Germinal center (tissue), 1 donor: Measurements from ENCODE around the gene TJP2.
"Not testable (repeated sequence)": the region's sequence is repeated elsewhere in the genome, so short reads cannot be mapped to it uniquely, and the experiment has no call there.

Experiments used
- DNase-seq: peaks from one replicate; pipeline ENCODE4 v3.0.0; 2012; ENCODE audit warnings: mixed read lengths, low spot score

TJP2 gene

GRCh38 chr9:69293156-69293555 is 119.1 kb downstream of the TJP2 start:
- DNase-seq, result no peak

GRCh38 chr9:69295872-69296552 is 121.9 kb downstream of the TJP2 start:
- no peak for DNase-seq

GRCh38 chr9:69297300-69297980 is 123.4 kb downstream of the TJP2 start:
- DNase-seq, result no peak

GRCh38 chr9:69299315-69299714 is 125.2 kb downstream of the TJP2 start:
- DNase-seq, result no peak

GRCh38 chr9:69299826-69300225 is 125.7 kb downstream of the TJP2 start:
- DNase-seq, result no peak

- no peak for DNase-seq
These were observed 129.3 kb downstream of the TJP2 start for GRCh38 chr9:69303331-69303730.

- DNase-seq, result not testable (repeated sequence)
These were observed 132.9 kb downstream of the TJP2 start for GRCh38 chr9:69306895-69307445.

GRCh38 chr9:69307446-69308205 is 133.5 kb downstream of the TJP2 start:
- no peak for DNase-seq

- no peak for DNase-seq
These were observed 134.3 kb downstream of the TJP2 start for GRCh38 chr9:69308206-69308931.

- DNase-seq, result no peak
These were observed 139.1 kb downstream of the TJP2 start for GRCh38 chr9:69313175-69313574.

GRCh38 chr9:69314547-69314946 is 140.5 kb downstream of the TJP2 start:
- DNase-seq, result no peak

- DNase-seq, result no peak
These were observed 143.0 kb downstream of the TJP2 start for GRCh38 chr9:69317081-69317480.

- DNase-seq, result no peak
These were observed 143.8 kb downstream of the TJP2 start for GRCh38 chr9:69317894-69318293.

- no peak for DNase-seq
These were observed 145.4 kb downstream of the TJP2 start for GRCh38 chr9:69319324-69320025.

GRCh38 chr9:69322256-69322655 is 148.2 kb downstream of the TJP2 start:
- no peak for DNase-seq

GRCh38 chr9:69323861-69324260 is 149.8 kb downstream of the TJP2 start:
- DNase-seq, result no peak
